Activated CD8-positive, alpha-beta memory T cell treated with anti-CD3 and anti-CD28 coated beads, Interleukin-2, amount 50 U/mL, for 4 hours (primary cell): ENCODE results near the gene PSMB3.

Source experiments
- DNase-seq: peaks from one replicate; pipeline ENCODE4 v3.0.0-alpha.2; 2020

Gene PSMB3

DNA sequence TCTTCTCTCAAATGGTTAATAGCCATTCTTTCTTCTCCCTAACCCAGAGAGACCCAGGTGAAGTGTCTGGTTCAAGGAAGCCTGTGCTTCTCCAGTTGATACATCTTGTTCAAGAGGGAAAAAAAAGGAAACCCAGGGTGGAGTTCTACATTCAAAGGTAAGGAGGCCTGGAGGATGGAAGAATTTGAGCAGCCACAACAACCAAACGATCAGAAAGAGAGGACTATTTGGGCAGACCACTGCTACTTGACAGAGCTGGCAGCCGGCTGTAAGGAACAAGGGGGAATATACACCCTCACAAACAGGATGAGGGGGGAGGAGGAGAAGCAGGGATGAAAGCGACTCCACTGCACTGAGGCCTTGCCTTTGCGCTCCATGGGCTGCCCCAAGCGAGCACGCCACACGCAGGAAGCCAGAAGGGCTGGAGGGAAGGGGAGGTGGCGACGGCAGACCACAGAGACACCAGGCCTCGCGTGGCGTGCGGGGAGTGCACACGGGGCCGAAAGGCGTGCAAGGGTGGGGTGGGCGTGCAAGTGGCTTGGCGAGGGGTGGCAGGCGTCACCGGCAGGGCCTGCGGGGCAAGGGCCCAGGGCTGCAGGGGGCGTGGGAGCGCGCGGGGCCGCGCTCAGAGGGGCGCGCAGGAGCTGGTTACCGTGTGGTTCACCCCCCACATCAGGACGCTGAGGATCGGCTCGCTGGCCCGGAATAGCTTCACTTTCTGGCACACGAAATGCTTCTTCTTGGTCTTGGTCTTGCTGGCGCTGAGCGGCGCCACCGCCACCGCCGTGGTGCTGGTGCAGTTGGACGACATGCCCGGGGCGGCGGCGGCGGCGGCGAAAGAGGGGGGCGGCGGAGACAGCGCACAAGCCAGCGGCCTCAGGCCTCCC, 46.3 kb downstream of the PSMB3 start:
- DNase-seq, result peak; percentile 52

- DNase-seq, result peak; percentile 80
Observed at GRCh38 chr17:38799501-38800236, 47.1 kb downstream of the PSMB3 start, which contains the start of gene PIP4K2B. TSS of gene PIP4K2B (minus strand) at chr17:38799556. CDS start at chr17:38799424, 132 bp downstream.

- no peak for DNase-seq
Observed at GRCh38 chr17:38800237-38800760, 47.8 kb downstream of the PSMB3 start.

GRCh38 chr17:38809828-38810227, 57.3 kb downstream of the PSMB3 start:
- no peak for DNase-seq
